ENCODE data around the gene ADCYAP1R1. TPM values are rescaled to one million over a fixed set of nuclear protein-coding genes. Genes with fewer than 3 reads are reported as not detected.
A peak's percentile ranks its signal among the peaks of the same experiment; 100 is the strongest.

Gene ADCYAP1R1
- total and polyA plus RNA-seq, 3 donors from 2014 or later, result 3.2 to 4.8 (median 4.3) TPM

DNA sequence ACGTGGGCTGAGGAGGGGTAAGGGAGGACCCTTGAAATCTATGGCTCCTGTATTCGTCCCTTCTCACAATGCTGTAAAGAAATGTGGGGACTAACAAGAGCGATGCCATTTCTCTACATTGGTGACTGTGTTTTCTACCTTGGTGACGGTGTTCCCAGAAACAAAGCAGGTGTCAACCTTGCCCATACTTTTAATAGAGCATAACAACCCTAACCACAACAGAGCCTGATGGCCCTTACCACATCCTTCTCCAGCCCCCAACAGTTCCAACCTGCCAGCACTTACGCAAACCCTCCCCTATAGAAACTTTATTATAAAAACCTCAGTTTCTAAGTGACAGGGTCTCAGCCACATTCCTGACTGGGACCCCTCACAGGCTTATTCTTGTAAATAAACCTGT lies 28.2 kb upstream of the ADCYAP1R1 start:
- Histone ChIP-seq H3K36me3 (ENCODE audit: low read depth, missing control alignments) (no peaks in the 10 kb centered on the region), H3K27ac (no peak overlapping the region), H3K9me3 (no peaks in the 10 kb centered on the region), H3K27me3 (no peaks in the 10 kb centered on the region), H3K4me3 (no peak overlapping the region), H3K4me1 (peaks cover 6% of the 10 kb centered on the region)
- 94 to 96% methylated on average over 5 of the region's 5 CpGs for WGBS, 2 donors
- intact Hi-C loops (cut with DNase I; ENCODE audit: low total_unique reads), result no loop called here
- no peak for DNase-seq
- TF ChIP-seq, protein P1, sequence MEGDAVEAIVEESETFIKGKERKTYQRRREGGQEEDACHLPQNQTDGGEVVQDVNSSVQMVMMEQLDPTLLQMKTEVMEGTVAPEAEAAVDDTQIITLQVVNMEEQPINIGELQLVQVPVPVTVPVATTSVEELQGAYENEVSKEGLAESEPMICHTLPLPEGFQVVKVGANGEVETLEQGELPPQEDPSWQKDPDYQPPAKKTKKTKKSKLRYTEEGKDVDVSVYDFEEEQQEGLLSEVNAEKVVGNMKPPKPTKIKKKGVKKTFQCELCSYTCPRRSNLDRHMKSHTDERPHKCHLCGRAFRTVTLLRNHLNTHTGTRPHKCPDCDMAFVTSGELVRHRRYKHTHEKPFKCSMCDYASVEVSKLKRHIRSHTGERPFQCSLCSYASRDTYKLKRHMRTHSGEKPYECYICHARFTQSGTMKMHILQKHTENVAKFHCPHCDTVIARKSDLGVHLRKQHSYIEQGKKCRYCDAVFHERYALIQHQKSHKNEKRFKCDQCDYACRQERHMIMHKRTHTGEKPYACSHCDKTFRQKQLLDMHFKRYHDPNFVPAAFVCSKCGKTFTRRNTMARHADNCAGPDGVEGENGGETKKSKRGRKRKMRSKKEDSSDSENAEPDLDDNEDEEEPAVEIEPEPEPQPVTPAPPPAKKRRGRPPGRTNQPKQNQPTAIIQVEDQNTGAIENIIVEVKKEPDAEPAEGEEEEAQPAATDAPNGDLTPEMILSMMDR (IDR thresholded peaks at IDR 0.05), result no peak
- TF ChIP-seq POLR2A (IDR thresholded peaks at IDR 0.05), result no peak

DNA sequence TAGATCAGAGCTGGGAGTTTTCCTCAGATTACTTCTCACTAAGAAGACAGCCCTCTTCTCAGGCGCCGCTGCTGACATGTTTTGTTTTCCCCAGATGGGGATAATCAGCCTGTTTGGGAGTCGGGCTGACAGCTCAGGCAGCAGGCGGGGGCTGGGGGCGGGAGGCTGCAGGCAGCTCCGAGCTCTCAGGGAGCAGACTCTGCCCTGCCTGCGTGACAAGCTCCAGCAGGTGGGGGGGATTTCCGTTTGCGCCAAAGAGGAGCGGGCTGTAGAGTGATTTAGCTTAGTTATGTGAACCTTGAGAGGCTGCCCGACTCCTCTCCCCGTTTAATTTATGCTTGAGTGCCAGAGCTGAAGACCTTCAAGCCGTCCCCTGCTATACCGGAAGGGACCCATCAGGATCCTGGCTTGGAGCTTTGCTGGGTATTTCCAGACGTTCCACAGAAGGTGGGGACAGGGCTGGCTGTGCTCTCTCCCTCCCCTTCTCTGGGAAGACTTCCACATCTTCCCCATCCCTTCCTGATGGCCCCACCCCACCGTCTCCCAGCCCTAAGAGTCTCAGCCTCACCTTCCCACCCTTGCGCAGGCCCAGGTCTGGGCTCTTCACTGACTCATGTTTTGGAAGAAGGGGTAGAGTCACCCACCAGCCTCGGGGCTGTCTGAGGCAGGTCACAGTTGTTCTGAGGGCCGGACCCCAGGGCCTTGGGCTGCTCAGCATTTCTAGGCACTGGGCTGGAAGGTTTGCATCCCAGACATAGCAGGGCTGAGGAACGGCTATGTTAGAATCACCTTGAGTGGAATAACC lies 24.7 kb upstream of the ADCYAP1R1 start:
- Histone ChIP-seq H3K4me3 (no peak overlapping the region), H3K36me3 (ENCODE audit: low read depth, missing control alignments) (no peaks in the 10 kb centered on the region), H3K27me3 (no peaks in the 10 kb centered on the region), H3K4me1 (peaks cover 6% of the 10 kb centered on the region), H3K9me3 (no peaks in the 10 kb centered on the region), H3K27ac (no peak overlapping the region)
- TF ChIP-seq POLR2A (IDR thresholded peaks at IDR 0.05), result no peak
- TF ChIP-seq, protein P1 (IDR thresholded peaks at IDR 0.05), result no peak
- peak; percentile 32 for DNase-seq
- intact Hi-C loops (cut with DNase I; ENCODE audit: low total_unique reads), result no loop called here
- WGBS, 2 donors, result 47 to 69% methylated on average over 12 to 20 of the region's 20 CpGs

DNA sequence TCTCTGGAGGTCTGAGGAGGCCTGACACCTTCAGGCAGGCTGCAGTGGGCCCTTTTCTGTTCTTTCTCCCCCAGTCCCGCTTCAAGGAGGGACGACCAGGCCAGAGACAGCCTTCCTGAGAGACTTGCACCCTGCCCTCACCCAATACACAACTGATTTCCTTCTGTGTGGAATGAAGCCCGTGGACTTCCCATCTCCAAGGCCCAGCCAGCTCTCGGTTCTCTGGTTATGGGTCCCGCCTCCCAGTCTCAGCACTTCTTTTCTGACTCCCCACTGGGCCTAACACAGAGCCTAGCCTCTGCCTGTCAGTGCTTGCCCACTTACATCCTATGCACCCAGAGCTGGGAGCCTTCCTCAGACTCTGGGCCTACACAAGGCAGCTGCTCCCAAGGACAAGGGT lies 24.1 kb upstream of the ADCYAP1R1 start:
- 94 to 97% methylated on average over 5 of the region's 5 CpGs for WGBS, 2 donors
- Histone ChIP-seq H3K9me3 (no peaks in the 10 kb centered on the region), H3K4me3 (no peak overlapping the region), H3K36me3 (ENCODE audit: low read depth, missing control alignments) (no peaks in the 10 kb centered on the region), H3K27ac (no peak overlapping the region), H3K27me3 (no peaks in the 10 kb centered on the region), H3K4me1 (peaks cover 6% of the 10 kb centered on the region)
- no peak for TF ChIP-seq POLR2A (IDR thresholded peaks at IDR 0.05)
- TF ChIP-seq, protein P1 (IDR thresholded peaks at IDR 0.05), result no peak
- intact Hi-C loops (cut with DNase I; ENCODE audit: low total_unique reads), result no loop called here
- DNase-seq, result no peak

DNA sequence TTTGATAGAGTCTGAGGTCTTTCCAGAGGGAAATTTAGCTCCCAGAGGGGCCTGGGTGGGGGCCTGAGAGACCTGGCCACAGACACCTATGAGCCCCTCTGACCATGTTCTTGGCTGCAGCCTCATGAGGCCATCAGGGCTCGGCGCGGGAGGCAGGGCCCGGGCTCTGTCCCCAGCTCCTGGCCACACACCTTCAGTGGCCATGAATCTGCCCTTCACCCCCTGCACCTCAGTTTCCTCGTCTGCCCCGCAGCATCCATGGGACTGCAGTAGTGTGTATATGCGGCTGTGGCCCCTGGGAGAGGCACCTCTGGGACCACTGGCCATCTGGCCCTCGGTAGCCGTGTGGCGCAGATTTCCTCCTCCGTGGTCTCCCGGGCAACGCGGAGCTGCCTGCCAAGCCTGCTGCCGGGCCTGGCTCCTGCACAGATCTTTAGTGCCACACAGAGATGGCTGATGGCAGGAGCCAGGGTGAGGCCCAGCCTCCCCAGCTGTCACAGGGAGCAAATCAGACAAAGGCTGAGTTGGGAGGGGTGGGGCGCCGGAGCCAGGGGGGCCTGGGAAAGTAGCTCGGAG lies 23.6 kb upstream of the ADCYAP1R1 start:
- no peak overlapping the region for H3K27ac ChIP-seq
- TF ChIP-seq, protein P1 (IDR thresholded peaks at IDR 0.05), result no peak
- TF ChIP-seq POLR2A (IDR thresholded peaks at IDR 0.05), result no peak
- no peaks in the 10 kb centered on the region for H3K36me3 ChIP-seq (ENCODE audit: low read depth, missing control alignments)
- peaks cover 6% of the 10 kb centered on the region for H3K4me1 ChIP-seq
- no peaks in the 10 kb centered on the region for H3K9me3 ChIP-seq
- intact Hi-C loops (cut with DNase I; ENCODE audit: low total_unique reads), result no loop called here
- no peak for DNase-seq
- no peak overlapping the region for H3K4me3 ChIP-seq
- WGBS, 2 donors, result 94 to 97% methylated on average over 5 to 15 of the region's 18 CpGs
- H3K27me3 ChIP-seq, result no peaks in the 10 kb centered on the region
